Measurements from ENCODE around the gene DCDC2B.

The DCDC2B gene

DNA sequence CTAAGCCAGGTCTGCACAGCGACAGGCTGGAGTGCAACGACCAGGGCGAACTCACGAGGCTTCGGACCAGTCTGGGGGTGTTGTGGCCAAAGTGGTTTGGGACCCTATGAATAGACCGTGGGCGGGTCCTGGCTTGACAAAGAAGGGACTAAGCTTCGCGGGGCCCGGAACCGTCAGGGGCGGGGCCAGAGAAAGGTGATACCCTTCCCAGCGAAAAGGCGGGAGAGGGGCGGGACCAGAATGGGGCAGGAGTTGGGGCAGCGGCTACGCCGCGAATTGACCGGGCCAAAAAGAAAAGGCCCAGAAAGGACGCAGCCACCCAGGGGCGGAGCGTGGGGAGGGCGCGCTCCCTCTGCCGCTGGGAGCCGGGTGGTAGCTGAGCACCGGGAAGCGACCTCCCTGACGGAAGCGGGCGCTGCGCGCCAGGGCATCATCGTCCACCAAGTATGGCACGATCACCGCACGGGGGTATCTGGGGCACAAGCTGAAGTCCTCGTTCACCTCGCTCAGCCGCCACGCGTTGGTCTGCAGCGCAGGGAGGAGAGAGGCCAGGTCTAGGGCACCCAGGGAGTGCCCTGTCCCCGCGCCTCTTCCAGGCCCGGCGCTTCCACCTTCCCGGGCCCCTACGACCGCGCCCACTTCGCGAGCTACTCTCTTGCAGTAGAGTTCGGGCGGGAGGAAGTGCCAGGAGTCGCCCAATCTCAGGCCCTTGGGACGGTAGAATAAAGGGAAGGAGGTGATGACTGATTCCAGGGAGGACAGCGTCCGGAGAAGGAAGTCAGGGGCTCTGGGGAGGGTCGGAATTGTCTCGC is 31.5 kb downstream of the DCDC2B start:
- DNase-seq (ENCODE audit: low read depth in 1 of 2, low spot score in 1 of 2), result peak; percentile 56 to 60
- H3K27me3 ChIP-seq (ENCODE audit: insufficient read depth, poor library complexity, severe bottlenecking), result no peaks in the 10 kb centered on the region
- H3K4me3 ChIP-seq (replicated peaks; ENCODE audit: insufficient read depth, low read length), result peak overlapping the region; percentile 54
- no peak overlapping the region for H3K27ac ChIP-seq (replicated peaks)
- TF ChIP-seq SPI1 (IDR thresholded peaks at IDR 0.05; ENCODE audit: borderline replicate concordance, low read depth) (peak; percentile 82), GABPA (IDR thresholded peaks at IDR 0.05; ENCODE audit: low read depth) (no peak)

DNA sequence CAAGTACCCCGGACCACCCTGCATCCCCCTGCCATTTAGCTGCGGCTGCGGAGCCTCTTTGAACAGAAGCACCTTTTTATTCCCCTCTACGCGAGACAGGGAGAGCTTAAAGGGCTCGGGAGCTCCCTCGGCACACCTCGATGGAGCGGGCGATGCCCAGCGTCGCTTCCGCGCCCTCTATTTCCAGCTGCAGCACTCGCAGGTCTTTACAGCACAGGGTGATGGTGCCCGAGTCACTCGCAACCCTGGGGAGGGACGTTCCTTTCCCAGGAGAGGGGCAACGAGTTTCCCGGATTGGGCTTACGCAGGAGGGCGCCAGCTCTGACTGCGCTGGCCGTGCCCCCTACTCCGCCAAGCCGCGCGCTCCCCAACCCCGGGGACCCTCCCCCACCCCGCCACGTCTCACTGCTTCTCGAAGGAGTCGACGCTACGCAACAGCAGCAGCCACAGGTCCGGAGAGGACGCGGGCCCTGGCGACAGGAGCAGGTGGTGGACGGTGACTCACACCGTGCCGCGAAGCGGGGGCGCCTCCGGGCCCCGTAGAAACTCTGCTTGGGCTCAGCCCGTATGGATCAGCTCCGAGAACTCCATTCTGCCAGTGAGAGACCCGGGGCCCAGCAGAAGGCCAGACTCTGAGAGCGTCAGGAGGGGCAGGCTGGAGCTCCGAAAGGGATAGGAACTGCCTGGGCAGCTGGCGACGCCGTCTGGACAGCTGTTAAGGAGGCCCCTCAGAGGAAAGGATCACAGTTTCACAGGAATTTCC is 32.3 kb downstream of the DCDC2B start:
- H3K27ac ChIP-seq (replicated peaks), result no peak overlapping the region
- peak overlapping the region; percentile 54 for H3K4me3 ChIP-seq (replicated peaks; ENCODE audit: insufficient read depth, low read length)
- H3K27me3 ChIP-seq (ENCODE audit: insufficient read depth, poor library complexity, severe bottlenecking), result no peaks in the 10 kb centered on the region

DNA sequence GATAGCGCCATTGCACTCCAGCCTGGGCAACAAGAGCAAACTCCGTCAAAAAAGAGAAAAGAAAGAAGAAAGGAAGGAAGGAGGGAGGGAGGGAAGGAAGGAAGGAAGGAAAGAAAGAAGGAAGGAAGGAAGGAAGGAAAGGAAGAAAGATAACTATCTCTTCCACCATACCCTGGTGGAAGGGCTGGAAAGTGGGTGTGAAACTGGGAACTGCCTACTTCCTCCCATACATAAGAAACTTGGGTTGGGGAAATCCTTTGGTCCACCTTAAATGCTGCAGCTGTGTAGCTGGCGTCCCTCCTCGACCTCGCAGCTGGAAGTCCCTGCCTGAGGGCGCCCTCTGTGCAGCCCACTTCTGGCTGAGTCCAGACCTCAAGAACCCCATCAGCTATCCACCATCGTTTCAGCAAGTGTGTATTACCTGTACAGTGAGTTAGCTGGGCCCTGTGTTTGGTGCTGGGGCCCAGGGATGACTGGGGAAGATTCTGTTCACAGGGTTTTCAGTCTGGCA is 33.5 kb downstream of the DCDC2B start:
- TF ChIP-seq SPI1 (IDR thresholded peaks at IDR 0.05; ENCODE audit: borderline replicate concordance, low read depth) (peak; percentile 21; the same call in 1 of the 2 replicates), POLR2AphosphoS5 (IDR thresholded peaks at IDR 0.05; ENCODE audit: low read depth) (no peak)
- no peak for DNase-seq (ENCODE audit: low read depth in 1 of 2, low spot score in 1 of 2)
- Histone ChIP-seq H3K27me3 (ENCODE audit: insufficient read depth, poor library complexity, severe bottlenecking) (no peaks in the 10 kb centered on the region), H3K27ac (replicated peaks) (no peak overlapping the region), H3K4me3 (replicated peaks; ENCODE audit: insufficient read depth, low read length) (no peak overlapping the region)

More for the DNA sequence above, 32.3 kb downstream of the DCDC2B start:
- DNase-seq (ENCODE audit: low read depth in 1 of 2, low spot score in 1 of 2), result no peak
- TF ChIP-seq, protein P1, sequence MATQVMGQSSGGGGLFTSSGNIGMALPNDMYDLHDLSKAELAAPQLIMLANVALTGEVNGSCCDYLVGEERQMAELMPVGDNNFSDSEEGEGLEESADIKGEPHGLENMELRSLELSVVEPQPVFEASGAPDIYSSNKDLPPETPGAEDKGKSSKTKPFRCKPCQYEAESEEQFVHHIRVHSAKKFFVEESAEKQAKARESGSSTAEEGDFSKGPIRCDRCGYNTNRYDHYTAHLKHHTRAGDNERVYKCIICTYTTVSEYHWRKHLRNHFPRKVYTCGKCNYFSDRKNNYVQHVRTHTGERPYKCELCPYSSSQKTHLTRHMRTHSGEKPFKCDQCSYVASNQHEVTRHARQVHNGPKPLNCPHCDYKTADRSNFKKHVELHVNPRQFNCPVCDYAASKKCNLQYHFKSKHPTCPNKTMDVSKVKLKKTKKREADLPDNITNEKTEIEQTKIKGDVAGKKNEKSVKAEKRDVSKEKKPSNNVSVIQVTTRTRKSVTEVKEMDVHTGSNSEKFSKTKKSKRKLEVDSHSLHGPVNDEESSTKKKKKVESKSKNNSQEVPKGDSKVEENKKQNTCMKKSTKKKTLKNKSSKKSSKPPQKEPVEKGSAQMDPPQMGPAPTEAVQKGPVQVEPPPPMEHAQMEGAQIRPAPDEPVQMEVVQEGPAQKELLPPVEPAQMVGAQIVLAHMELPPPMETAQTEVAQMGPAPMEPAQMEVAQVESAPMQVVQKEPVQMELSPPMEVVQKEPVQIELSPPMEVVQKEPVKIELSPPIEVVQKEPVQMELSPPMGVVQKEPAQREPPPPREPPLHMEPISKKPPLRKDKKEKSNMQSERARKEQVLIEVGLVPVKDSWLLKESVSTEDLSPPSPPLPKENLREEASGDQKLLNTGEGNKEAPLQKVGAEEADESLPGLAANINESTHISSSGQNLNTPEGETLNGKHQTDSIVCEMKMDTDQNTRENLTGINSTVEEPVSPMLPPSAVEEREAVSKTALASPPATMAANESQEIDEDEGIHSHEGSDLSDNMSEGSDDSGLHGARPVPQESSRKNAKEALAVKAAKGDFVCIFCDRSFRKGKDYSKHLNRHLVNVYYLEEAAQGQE (IDR thresholded peaks at IDR 0.05; ENCODE audit: insufficient replicate concordance, low read depth), result no peak
- TF ChIP-seq SPI1 (IDR thresholded peaks at IDR 0.05; ENCODE audit: borderline replicate concordance, low read depth) (no peak), GABPA (IDR thresholded peaks at IDR 0.05; ENCODE audit: low read depth) (no peak), POLR2AphosphoS5 (IDR thresholded peaks at IDR 0.05; ENCODE audit: low read depth) (no peak)
- TF ChIP-seq, protein P2, sequence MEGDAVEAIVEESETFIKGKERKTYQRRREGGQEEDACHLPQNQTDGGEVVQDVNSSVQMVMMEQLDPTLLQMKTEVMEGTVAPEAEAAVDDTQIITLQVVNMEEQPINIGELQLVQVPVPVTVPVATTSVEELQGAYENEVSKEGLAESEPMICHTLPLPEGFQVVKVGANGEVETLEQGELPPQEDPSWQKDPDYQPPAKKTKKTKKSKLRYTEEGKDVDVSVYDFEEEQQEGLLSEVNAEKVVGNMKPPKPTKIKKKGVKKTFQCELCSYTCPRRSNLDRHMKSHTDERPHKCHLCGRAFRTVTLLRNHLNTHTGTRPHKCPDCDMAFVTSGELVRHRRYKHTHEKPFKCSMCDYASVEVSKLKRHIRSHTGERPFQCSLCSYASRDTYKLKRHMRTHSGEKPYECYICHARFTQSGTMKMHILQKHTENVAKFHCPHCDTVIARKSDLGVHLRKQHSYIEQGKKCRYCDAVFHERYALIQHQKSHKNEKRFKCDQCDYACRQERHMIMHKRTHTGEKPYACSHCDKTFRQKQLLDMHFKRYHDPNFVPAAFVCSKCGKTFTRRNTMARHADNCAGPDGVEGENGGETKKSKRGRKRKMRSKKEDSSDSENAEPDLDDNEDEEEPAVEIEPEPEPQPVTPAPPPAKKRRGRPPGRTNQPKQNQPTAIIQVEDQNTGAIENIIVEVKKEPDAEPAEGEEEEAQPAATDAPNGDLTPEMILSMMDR (IDR thresholded peaks at IDR 0.05; ENCODE audit: insufficient read depth, low read length), result no peak

DNA sequence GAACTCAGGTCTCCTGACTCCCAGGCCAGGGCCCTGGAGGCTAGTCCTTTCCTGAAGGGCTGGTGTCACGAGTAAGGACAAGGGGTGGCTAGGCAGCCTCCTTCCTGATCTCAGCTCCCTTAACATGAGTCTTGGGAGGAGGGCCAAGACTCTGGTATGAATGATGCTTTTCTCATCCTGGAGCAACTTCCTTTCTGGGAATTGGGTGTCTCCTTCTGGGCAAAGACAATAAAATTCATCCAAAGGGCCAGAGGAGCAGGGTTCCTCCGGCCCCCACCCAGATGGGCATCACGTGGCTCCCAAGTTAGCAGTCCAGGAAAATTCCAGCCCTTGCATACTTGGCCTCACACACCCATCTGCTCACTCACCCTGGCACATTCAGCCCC is 38.0 kb downstream of the DCDC2B start, which contains the start of gene FAM167B:
Gene FAM167B (plus strand): TSS at position 335 of the 386 bp plus-strand sequence. CDS start 200 bp downstream, outside the sequence.
- TF ChIP-seq GABPA (IDR thresholded peaks at IDR 0.05; ENCODE audit: low read depth), result no peak
- TF ChIP-seq, protein P1 (IDR thresholded peaks at IDR 0.05; ENCODE audit: insufficient replicate concordance, low read depth), result no peak
- TF ChIP-seq, protein P2 (IDR thresholded peaks at IDR 0.05; ENCODE audit: insufficient read depth, low read length), result no peak
- TF ChIP-seq POLR2AphosphoS5 (IDR thresholded peaks at IDR 0.05; ENCODE audit: low read depth), result no peak
- no peak for TF ChIP-seq SPI1 (IDR thresholded peaks at IDR 0.05; ENCODE audit: borderline replicate concordance, low read depth)
- no peak within 1 kb of the TSS for H3K4me3 ChIP-seq (replicated peaks; ENCODE audit: insufficient read depth, low read length)
- H3K27ac ChIP-seq (replicated peaks), result no peak within 1 kb of the TSS
- DNase-seq (ENCODE audit: low read depth in 1 of 2, low spot score in 1 of 2), result no peak
- H3K27me3 ChIP-seq (ENCODE audit: insufficient read depth, poor library complexity, severe bottlenecking), result no peaks in the 10 kb centered on the region

All from HL-60 (cell line).